Breast epithelium (tissue), 3 donors: ENCODE results near the gene SLC5A9.
"Not testable (repeated sequence)": the region's sequence is repeated elsewhere in the genome, so short reads cannot be mapped to it uniquely, and the experiment has no call there.

Experiments used
- CTCF ChIP-seq, 3 donors: fragments of 450-650 bp; IDR thresholded peaks; one replicate each; pipeline ENCODE4 v1.5.1; 2016 to 2017; ENCODE audit warnings: antibody characterized with exemption in 3 of 3, mild to moderate bottlenecking in 3 of 3, moderate library complexity in 3 of 3
- POLR2A ChIP-seq: fragments of 450-650 bp; IDR thresholded peaks from one replicate; pipeline ENCODE4 v1.6.1; 2016; ENCODE audit warnings: antibody characterized with exemption, mild to moderate bottlenecking, moderate library complexity
- POLR2AphosphoS5 ChIP-seq, 3 donors: sonication (generic); formaldehyde crosslinking; IDR thresholded peaks; one replicate each; pipeline ENCODE4 v1.6.1; 2017; ENCODE audit warnings: antibody characterized with exemption in 3 of 3

GRCh38 chr1:48213462-48213861, 9.1 kb upstream of the SLC5A9 start:
- not testable (repeated sequence) for TF ChIP-seq CTCF (IDR thresholded peaks at IDR 0.05); POLR2A; POLR2AphosphoS5 (IDR thresholded peaks at IDR 0.05)
